Measurements from ENCODE around the gene NUTM2G. TPM values are rescaled to one million over a fixed set of nuclear protein-coding genes. Genes with fewer than 3 reads are reported as not detected.

NUTM2G gene
- total and polyA plus RNA-seq, 2 of the 4 experiments (the other 2 are of a cell fraction): not detected

GRCh38 chr9:96892131-96892530, 36.5 kb upstream of the NUTM2G start:
- H3K79me1 ChIP-seq (ENCODE audit: low read depth in 1 of 2, low read length in 2 of 2): no peaks in the 10 kb centered on the region; a peak in 1 of 4 replicates
- no peak overlapping the region for H3K4me3 ChIP-seq (ENCODE audit: insufficient read depth, low read depth, low read length)
- DNase-seq (no peak), ATAC-seq (ENCODE audit: low read depth) (no peak)
- H4K91ac ChIP-seq (ENCODE audit: insufficient read depth, low read depth, low read length): no peak overlapping the region
- no peak overlapping the region for H4K8ac ChIP-seq (ENCODE audit: low read depth in 2 of 2, low read length in 2 of 2)
- dilution Hi-C loops (cut with HindIII; ENCODE audit: low sequenced_read_pairs, unreplicated experiment) (no loop called here), in situ Hi-C loops (cut with MboI; ENCODE audit: low sequenced_read_pairs) (no loop called here), intact Hi-C loops (cut with micrococcal nuclease) (no loop called here)
- no peak overlapping the region for H2AK9ac ChIP-seq (replicated peaks; ENCODE audit: low read depth, low read length, poor library complexity)
- no peak overlapping the region for H3K56ac ChIP-seq (ENCODE audit: extremely low read depth, insufficient read depth, low read length)
- H2BK20ac ChIP-seq (ENCODE audit: low read depth, low read length): no peak overlapping the region
- no peak overlapping the region for H3K9ac ChIP-seq (ENCODE audit: low read depth, low read length)
- no peak overlapping the region for H3K14ac ChIP-seq (replicated peaks; ENCODE audit: low read depth, low read length)
- no peak overlapping the region for H3K4me2 ChIP-seq (ENCODE audit: low read depth, low read length)
- no peak overlapping the region for H3K4ac ChIP-seq (ENCODE audit: low read depth, low read length)
- no peak overlapping the region for H2BK5ac ChIP-seq (ENCODE audit: low read depth, low read length, poor library complexity, severe bottlenecking)
- no peak overlapping the region for H2BK15ac ChIP-seq (ENCODE audit: low read depth, low read length)
- peaks cover 6% of the 10 kb centered on the region; the same call in 1 of the 2 replicates for H3K9me1 ChIP-seq (ENCODE audit: insufficient read depth, low read length)
- H2BK120ac ChIP-seq (ENCODE audit: low read depth, low read length): no peak overlapping the region
- no peaks in the 10 kb centered on the region for H3K27me3 ChIP-seq (ENCODE audit: control insufficient read depth, insufficient read depth, low read length)
- H3K27ac ChIP-seq (ENCODE audit: insufficient read depth, low read length): no peak overlapping the region
- H3K4me1 ChIP-seq (ENCODE audit: control insufficient read depth, insufficient read depth, low read length): no peaks in the 10 kb centered on the region
- BruUV-seq (replicated peaks): no TSS peak
- ChIA-PET POLR2A (ENCODE audit: unreplicated experiment) (no interaction called here), CTCF (no interaction called here)
- no peak overlapping the region for H3K23ac ChIP-seq (ENCODE audit: low read depth, low read length)
- H4K5ac ChIP-seq (ENCODE audit: low read depth, low read length): no peak overlapping the region
- H3K36me3 ChIP-seq (ENCODE audit: control insufficient read depth, insufficient read depth, low read length): peaks cover 13% of the 10 kb centered on the region
- H3K18ac ChIP-seq (ENCODE audit: low read depth, low read length): no peak overlapping the region
- H2AFZ ChIP-seq (replicated peaks; ENCODE audit: low read length, poor library complexity): no peak overlapping the region
- H4K20me1 ChIP-seq (ENCODE audit: insufficient read depth, low read length): no peaks in the 10 kb centered on the region
- TF ChIP-seq RCOR1 (IDR thresholded peaks at IDR 0.05; ENCODE audit: insufficient replicate concordance, low read length): no peak
- TF ChIP-seq SMC3 (IDR thresholded peaks at IDR 0.05; ENCODE audit: low read depth, low read length): no peak
- no peak for TF ChIP-seq CEBPB (IDR thresholded peaks at IDR 0.05; ENCODE audit: low read depth, low read length)
- TF ChIP-seq POLR2A (IDR thresholded peaks at IDR 0.05; ENCODE audit: low read depth, low read length): no peak
- no peak for TF ChIP-seq MXI1 (IDR thresholded peaks at IDR 0.05; ENCODE audit: borderline replicate concordance, low read depth, low read length)
- TF ChIP-seq RAD21 (IDR thresholded peaks at IDR 0.05; ENCODE audit: low read length): no peak
- TF ChIP-seq, protein P1, sequence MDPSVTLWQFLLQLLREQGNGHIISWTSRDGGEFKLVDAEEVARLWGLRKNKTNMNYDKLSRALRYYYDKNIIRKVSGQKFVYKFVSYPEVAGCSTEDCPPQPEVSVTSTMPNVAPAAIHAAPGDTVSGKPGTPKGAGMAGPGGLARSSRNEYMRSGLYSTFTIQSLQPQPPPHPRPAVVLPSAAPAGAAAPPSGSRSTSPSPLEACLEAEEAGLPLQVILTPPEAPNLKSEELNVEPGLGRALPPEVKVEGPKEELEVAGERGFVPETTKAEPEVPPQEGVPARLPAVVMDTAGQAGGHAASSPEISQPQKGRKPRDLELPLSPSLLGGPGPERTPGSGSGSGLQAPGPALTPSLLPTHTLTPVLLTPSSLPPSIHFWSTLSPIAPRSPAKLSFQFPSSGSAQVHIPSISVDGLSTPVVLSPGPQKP (IDR thresholded peaks at IDR 0.05; ENCODE audit: borderline replicate concordance, low read depth, low read length): no peak
- no peak for TF ChIP-seq MAZ (IDR thresholded peaks at IDR 0.05; ENCODE audit: borderline replicate concordance, low read depth, low read length)
- TF ChIP-seq RFX5 (IDR thresholded peaks at IDR 0.05; ENCODE audit: low read depth, low read length): no peak
- TF ChIP-seq MAFK (IDR thresholded peaks at IDR 0.05; ENCODE audit: low read depth, low read length): no peak
- no peak for TF ChIP-seq FOS (IDR thresholded peaks at IDR 0.05; ENCODE audit: low read depth, low read length)
- TF ChIP-seq BHLHE40 (IDR thresholded peaks at IDR 0.05; ENCODE audit: low read depth, low read length): no peak
- no peak for TF ChIP-seq CHD1 (IDR thresholded peaks at IDR 0.05; ENCODE audit: low read depth, low read length)
- TF ChIP-seq CTCF (conservative IDR thresholded peaks at IDR 0.05; ENCODE audit: low read depth, low read length): no peak
- no peak for TF ChIP-seq NFE2L2 (IDR thresholded peaks at IDR 0.05; ENCODE audit: low read depth, low read length)
- no peak for TF ChIP-seq USF2 (IDR thresholded peaks at IDR 0.05; ENCODE audit: low read depth, low read length)
- WGBS, 2 experiments (ENCODE audit: extremely low coverage in 2 of 2, insufficient read length in 1 of 2): 100% methylated on average over 1 of the region's 7 CpGs; no CpG with 5 or more reads in 1 of the 2 experiments
- H3K9me3 ChIP-seq (ENCODE audit: control insufficient read depth, insufficient read depth, low read length): no peaks in the 10 kb centered on the region
- no peak overlapping the region for H2AK5ac ChIP-seq (ENCODE audit: low read depth, low read length)
